D341Med (cell line): ENCODE results near the gene AGFG2.
"Not testable (repeated sequence)": the region's sequence is repeated elsewhere in the genome, so short reads cannot be mapped to it uniquely, and the experiment has no call there.

Source experiments
- DNase-seq: peaks from one replicate; pipeline ENCODE4 v3.0.0; 2012; ENCODE audit warnings: low spot score

Gene AGFG2

GRCh38 chr7:100552532-100552931 is 13.5 kb downstream of the AGFG2 start:
- no peak for DNase-seq

DNA sequence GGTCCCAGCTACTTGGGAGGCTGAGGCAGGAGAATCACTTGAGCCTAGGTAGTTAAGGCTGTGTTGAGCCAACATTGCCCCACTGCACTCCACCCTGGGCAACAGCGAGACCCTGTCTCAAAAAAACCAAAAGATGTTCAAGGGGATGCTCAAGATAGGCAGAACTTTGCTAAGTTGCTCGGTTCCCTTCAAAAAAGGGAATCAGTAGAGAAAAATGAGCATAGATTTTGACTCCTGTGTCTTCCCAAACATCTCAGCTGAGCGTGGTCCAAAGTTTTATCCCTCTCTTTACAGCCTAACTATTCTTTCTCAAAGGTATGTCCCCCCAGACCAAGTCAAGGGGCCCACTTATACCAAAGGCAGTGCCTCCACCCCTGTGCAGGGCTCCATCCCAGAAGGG is 14.0 kb downstream of the AGFG2 start:
- no peak for DNase-seq

GRCh38 chr7:100555701-100556100 is 16.7 kb downstream of the AGFG2 start:
- DNase-seq, result no peak

DNA sequence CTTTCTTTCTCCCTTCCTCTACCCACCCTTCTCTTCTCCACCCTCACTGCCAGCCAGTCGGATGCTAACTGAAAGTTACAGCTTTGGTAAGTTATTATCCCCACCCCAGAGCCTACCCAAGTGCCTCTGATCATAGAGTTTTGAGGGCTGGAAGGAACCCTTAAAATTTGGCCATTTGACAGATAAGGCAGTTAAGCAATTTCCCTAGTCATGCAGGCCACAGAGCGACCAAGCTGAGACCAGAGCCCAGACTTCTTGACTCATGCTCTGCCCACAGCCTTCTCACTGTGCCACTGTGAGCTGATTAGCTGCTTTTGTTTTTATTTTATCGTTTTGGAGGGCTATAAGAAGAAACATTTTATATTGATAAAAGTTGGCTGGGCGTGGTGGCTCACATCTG is 17.5 kb downstream of the AGFG2 start:
- no peak for DNase-seq

DNA sequence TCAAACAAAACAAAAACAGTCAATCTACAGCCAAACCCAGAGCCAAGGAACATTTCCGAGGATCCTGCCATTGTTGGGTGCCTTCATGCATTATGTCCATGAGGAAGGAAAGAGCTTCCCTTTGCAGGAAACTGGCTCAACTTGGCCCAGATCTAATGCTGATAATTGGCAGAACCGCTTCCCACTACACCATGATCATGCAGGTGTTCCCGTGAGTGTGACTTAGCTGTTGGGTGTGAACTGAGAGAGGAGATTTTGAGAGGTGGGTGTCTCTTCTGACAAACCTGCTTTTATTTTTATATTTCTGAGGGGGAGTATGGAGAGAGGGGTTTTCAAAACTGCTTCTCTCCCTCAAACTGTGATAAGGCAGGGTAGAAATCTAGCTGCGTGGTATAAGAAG is 20.1 kb downstream of the AGFG2 start:
- no peak for DNase-seq

- DNase-seq, result no peak
Measured at GRCh38 chr7:100561491-100562194, 22.6 kb downstream of the AGFG2 start.

GRCh38 chr7:100562195-100563099 is 23.4 kb downstream of the AGFG2 start:
- no peak for DNase-seq

DNA sequence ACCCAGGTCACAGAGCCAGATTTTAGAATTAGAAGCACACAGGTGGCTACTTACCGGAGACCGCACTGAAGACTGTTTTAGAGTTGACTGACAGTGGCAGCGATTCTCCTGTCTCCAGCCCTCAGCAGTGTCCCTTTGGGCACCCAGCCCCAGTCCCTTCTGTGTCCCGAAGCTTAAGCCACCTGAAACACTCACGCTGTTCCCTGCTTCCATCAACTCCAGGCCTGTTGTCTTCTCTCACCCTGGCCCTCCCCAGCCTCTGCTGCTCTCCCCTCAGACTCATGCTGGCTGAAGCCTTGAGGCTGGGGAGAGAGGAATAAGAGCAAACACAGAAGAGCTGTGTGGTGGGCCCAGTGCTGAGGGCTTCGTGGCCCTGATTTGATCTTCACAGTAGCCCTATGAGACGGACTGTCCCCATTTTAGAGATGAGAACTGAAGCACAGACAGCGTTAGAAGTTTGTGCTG is 24.1 kb downstream of the AGFG2 start:
- no peak for DNase-seq

DNA sequence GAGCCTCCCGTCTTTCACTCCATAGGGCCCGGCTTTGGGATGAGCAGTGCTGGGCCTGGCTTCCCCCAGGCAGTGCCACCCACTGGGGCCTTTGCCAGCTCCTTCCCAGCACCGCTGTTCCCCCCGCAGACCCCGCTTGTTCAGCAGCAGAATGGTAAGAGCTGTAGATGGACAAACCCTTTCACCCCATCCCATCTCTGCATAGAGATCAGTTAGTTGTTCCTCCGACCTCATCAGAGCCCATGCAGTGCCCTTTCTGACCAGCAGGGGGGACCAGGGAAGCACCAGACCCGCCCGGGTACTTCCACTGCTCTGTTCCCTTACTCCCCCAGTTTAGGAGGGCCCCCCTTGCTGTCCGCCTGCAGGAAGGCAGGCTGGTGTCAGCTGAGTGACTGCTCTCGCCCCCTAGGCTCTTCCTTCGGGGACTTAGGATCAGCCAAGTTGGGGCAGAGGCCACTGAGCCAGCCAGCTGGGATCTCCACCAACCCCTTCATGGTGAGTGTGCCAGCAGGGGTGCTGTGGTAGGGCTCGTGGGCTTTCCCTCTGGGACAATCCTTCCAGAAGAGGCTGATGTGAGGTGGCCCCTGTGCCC is 24.9 kb downstream of the AGFG2 start:
- peak; percentile 88 for DNase-seq

DNA sequence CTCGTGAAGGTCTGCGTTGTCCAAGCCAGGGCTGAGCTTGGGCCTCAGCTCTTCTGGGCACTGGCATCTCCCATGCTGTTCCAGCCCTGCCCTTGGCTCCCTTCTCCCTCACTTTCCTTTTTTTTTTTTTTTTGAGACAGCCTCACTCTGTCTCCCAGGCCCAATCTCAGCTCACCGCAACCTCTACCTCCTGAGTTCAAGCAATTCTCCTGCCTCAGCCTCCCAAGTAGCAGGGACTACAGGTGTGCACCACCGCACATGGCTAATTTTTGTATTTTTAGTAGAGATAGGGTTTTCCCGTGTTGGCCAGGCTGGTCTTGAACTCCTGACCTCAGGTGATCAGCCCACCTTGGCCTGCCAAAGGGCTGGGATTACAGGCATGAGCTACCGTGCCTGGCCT is 25.4 kb downstream of the AGFG2 start:
- DNase-seq, result not testable (repeated sequence)

- no peak for DNase-seq
Measured at GRCh38 chr7:100565133-100565571, 26.1 kb downstream of the AGFG2 start.

DNA sequence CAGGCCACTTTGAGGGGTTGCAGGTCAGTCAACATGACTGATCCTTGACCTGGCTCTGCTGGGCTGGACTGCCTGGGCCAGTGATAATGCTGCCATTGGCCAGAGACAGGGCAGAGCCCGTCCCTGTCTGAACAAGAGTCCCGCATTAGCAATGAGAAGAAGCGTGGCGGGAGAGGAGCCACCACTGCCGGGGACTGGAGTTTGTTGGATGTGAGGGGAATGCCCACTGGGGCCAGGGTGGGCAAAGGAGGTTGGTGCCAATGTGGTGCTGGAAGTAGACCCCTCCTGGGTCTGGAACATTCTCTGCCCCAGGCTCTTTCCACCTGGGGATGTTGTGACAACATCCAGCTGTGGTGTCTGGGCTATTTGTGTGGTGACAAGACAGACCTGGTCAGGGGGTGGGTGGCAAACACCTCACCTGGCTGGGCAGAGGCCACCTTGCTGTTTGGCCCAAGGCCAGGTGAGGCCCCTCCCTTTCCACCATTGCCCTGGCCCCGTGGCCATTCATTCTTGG is 27.1 kb downstream of the AGFG2 start:
- DNase-seq, result no peak

DNA sequence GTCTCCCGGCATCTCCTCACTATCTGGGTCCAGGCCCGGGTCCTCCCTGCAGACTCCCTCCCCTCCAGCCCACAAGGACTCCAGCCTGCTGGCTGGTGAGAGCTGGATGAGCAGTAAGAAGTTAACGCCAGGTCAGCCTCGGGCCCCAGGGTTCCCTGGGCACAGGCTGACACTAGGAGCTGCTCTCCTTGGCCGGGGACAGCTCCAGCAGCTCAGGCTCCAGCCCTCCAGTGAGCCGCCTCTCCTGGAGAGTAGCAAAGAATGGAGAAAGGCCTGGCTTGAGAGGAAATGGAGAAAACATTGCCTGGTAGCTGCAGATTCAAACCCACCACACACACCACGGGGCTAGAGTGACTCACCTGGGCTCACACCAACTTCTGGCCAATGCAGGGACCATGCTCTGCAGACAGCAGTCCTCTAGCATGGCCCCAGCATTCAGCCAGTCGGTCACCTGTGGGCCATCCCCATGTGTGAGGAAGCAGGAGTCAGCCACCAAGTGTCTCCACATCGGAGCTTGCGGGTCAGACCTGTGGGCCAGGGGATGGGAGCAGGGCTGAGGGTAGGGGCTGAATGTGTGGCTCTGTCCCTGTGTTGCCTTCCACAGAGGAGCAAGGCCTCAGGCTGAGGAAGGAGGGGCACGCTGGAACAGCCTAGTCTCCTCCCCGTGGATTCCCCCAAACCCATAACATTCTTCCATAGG is 28.2 kb downstream of the AGFG2 start:
- no peak for DNase-seq

- DNase-seq, result no peak
Measured at GRCh38 chr7:100567751-100568175, 28.8 kb downstream of the AGFG2 start.

- DNase-seq, result no peak
Measured at GRCh38 chr7:100568176-100568895, 29.3 kb downstream of the AGFG2 start.

DNA sequence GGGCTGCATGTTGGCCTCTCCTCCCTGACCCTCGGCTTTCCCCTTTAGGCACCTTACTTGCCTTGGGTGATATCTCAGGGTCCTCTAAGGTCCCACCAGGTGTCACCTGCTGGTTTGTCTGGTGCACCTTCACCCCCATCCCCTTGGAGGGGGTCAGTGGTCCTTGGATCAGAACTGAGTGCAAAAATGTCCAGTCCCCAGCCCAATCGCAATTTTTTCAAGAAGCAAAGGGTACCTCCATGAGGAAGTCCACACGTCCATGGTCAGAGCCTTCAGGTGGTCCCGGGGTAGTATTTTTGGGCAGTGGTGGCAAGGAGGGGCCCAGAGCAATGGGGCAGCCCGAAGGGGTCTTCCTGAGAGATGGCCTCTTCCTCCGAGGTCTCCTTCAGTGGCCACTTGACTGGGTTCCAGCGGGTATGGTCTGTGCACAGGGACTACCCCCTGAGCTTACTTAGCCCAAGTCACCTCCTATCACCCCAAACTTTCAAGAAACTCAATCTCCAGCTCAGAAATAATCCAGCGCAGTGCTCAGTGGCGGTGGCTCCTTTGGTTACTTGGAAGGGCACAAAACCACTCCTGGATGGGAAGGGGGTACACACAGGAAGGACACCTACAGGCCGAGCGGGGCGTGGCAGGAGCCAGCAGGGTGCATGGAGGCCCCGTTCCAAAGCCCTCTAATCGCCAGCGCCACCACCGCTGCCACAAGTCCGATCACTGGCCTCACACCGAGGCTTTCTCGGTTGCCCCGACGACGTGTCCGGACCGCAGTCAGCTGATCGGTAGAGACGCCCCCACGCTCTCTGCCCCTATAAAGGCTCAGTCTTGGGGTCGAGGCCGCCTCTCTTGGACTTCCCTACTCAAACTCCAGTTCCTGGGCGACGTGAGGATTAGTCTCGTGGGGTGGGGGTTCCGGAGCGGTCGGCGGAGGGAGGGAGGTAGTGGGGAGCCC is 30.2 kb downstream of the AGFG2 start:
- DNase-seq, result peak; percentile 66

DNA sequence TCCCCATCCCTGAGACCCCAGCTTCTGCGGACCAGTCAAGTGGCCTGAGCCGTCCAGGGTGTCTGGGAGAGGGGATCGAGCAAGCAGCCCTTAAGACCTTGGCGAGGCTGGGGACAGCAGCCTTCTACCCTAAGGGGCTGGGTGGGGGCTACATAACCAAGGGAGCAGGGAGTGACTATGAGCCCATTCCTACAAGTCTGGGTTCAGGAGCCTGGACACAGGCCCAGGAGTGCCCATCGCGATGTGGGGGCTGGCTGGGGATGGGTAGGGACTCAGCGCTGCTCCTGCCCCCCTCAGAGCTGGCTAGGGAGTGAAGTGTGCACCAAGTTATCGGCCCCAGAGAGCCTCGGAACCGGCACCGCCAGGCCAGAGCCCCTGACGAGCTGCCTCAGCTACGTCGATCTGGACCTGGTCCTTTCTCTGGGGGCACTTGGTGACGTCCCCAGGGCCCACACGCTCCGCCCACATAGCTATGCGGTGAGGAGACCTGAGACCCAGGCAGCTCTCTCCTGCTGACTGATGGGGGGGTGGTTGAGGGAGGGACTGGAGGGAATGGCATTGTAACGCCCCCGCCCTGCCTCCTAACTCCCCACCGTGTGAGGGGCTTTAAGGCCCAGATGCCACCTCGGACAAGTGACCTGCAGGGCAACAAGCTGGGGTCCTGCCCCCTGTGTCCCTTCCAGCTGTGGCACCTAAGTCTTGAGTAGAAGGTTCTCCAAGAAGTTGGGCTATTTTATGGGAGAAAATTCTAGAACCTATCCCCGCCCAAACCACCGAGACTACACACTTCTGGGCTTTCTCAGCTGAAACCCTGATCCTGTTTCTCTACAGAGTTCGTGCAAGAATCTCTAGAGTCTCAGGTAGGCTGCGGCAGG is 32.2 kb downstream of the AGFG2 start:
- DNase-seq, result no peak

GRCh38 chr7:100571829-100572116 is 32.8 kb downstream of the AGFG2 start:
- DNase-seq, result no peak

DNA sequence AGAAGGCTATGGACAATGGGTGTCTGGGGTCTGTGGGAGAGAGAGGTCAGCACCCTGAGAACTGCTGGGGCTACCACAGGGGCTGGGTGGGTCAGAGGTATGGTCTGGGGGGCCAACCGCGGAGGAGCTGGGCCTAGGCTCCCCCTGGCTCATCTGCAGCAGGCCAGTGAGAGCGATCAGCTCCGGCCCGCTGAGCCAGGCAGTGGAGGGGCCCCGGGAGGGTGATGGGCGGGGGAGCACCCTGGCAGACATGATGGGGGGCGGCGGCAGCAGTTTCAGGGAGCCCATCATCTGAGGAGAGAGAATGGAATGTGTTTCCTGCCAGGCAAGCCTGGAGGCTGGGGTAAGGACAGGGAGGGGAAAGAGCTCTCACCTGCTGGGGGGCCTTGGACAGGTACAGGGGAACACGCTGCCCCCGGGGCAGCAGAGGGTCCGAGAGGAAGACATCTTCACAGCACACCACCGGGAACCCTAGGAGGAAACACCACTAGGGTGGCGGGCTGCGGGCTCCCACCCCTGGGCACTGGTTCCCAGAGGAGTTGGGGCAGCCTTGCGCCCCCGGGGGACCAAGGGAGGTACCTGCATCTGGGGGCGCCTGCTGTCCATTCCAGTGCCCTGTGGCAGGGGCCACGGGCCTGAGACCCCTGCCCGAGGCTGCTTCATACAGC is 33.4 kb downstream of the AGFG2 start:
- DNase-seq, result no peak
